SK-N-SH (cell line): Measurements from ENCODE around the gene SYT1. TPM values are rescaled to one million over a fixed set of nuclear protein-coding genes. Genes with fewer than 3 reads are reported as not detected.
A peak's percentile ranks its signal among the peaks of the same experiment; 100 is the strongest.

Source experiments
- CTCF ChIA-PET: fragments of 300-600, 350-600 bp; formaldehyde crosslinking; extraction: SDS; loops from one replicate; lab custom pipeline; 2021; lab: Yijun Ruan, JAX
- POLR2A ChIA-PET: fragments of 350-600 bp; sonication (Branson Sonifier 250); formaldehyde crosslinking; extraction: SDS; loops from one replicate; lab custom pipeline; 2020; ENCODE audit warnings: antibody characterized with exemption, inconsistent platforms; lab: Yijun Ruan, JAX
- DNase-seq: peaks from one replicate; pipeline ENCODE4 v3.0.0; 2012
- H2AFZ ChIP-seq: fragments of 200-600 bp; sonication (generic); 2 replicates; pipeline ENCODE4 v1.8.1; 2016; ENCODE audit warnings: antibody characterized with exemption, mild to moderate bottlenecking, low read depth
- H3F3A ChIP-seq: fragments of 200-600 bp; sonication (generic); replicated peaks from 2 replicates; pipeline ENCODE3; 2016; ENCODE audit warnings: antibody characterized with exemption, mild to moderate bottlenecking; ENCODE audit not compliant: insufficient read depth
- H3K27ac ChIP-seq, 2 experiments: fragments of 200-500 bp in 1 of 2; fragments of 200-600 bp in 1 of 2; sonication (Bioruptor generic) in 1 of 2; sonication (generic), shearing (Covaris generic) in 1 of 2; 2 replicates each; pipeline versions ENCODE4 v1.5.1 to v1.6.1; 2014 to 2016; ENCODE audit warnings: low read depth in 2 of 2, inconsistent platforms in 1 of 2, low read length in 1 of 2, mild to moderate bottlenecking in 1 of 2, mixed read lengths in 1 of 2
- H3K27me3 ChIP-seq: fragments of 200-600 bp; sonication (generic), shearing (Covaris generic); 2 replicates; pipeline ENCODE4 v1.6.1; 2016; ENCODE audit warnings: mixed run types; ENCODE audit not compliant: insufficient read depth
- H3K36me3 ChIP-seq, 2 experiments: fragments of 200-500 bp in 1 of 2; fragments of 200-600 bp in 1 of 2; sonication (Bioruptor generic) in 1 of 2; sonication (generic) in 1 of 2; replicated peaks in 1 of 2; 2 replicates each; pipeline versions ENCODE3 to v1.5.1; 2014 to 2016; ENCODE audit warnings: low read length in 1 of 2, mild to moderate bottlenecking in 1 of 2; ENCODE audit not compliant: insufficient read depth in 2 of 2, control insufficient read depth in 1 of 2
- H3K4me1 ChIP-seq, 2 experiments: fragments of 200-500 bp in 1 of 2; fragments of 200-600 bp in 1 of 2; sonication (Bioruptor generic) in 1 of 2; sonication (generic), shearing (Covaris generic) in 1 of 2; 2 replicates each; pipeline versions ENCODE4 v1.5.1 to v1.6.1; 2014 to 2016; ENCODE audit warnings: low read depth in 1 of 2, low read length in 1 of 2, mixed run types in 1 of 2; ENCODE audit not compliant: insufficient read depth in 2 of 2, control insufficient read depth in 1 of 2
- H3K4me2 ChIP-seq: fragments of 200-600 bp; sonication (generic), shearing (Covaris generic); 2 replicates; pipeline ENCODE4 v1.6.1; 2017; ENCODE audit warnings: mixed run types
- H3K4me3 ChIP-seq, 2 experiments: fragments of 200-500 bp in 1 of 2; fragments of 200-600 bp in 1 of 2; sonication (Bioruptor generic) in 1 of 2; sonication (generic), shearing (Covaris generic) in 1 of 2; 2 replicates each; pipeline versions ENCODE4 v1.5.1 to v1.8.1; 2014 to 2016; ENCODE audit warnings: low read depth in 2 of 2, inconsistent platforms in 1 of 2, low read length in 1 of 2, mild to moderate bottlenecking in 1 of 2, mixed read lengths in 1 of 2, moderate library complexity in 1 of 2
- H3K79me2 ChIP-seq: fragments of 200-600 bp; sonication (generic); 2 replicates; pipeline ENCODE4 v1.8.1; 2017; ENCODE audit warnings: mild to moderate bottlenecking; ENCODE audit not compliant: insufficient read depth
- H3K9ac ChIP-seq: fragments of 200-600 bp; sonication (generic); 2 replicates; pipeline ENCODE4 v1.6.1; 2017; ENCODE audit warnings: mixed run types
- H3K9me2 ChIP-seq: fragments of 200-600 bp; sonication (generic); 2 replicates; pipeline ENCODE4 v1.6.1; 2017; ENCODE audit warnings: mixed run types
- H3K9me3 ChIP-seq: fragments of 200-600 bp; sonication (generic); 2 replicates; pipeline ENCODE4 v1.6.1; 2017; ENCODE audit warnings: mixed run types, mild to moderate bottlenecking, moderate library complexity
- H4K20me1 ChIP-seq: fragments of 200-600 bp; sonication (generic); 2 replicates; pipeline ENCODE4 v1.6.1; 2017; ENCODE audit warnings: mild to moderate bottlenecking, mixed run types; ENCODE audit not compliant: insufficient read depth
- CHD2 ChIP-seq: fragments of 150-350 bp; IDR thresholded peaks from 2 replicates; pipeline ENCODE4 v1.6.1; 2018; ENCODE audit warnings: low read length; ENCODE audit not compliant: partially characterized antibody
- ELF1 ChIP-seq: IDR thresholded peaks from 2 replicates; pipeline ENCODE4 v1.4.0; 2012
- EP300 ChIP-seq, 2 experiments: IDR thresholded peaks; 2 replicates each; pipeline versions ENCODE4 v1.4.0 to v1.6.1; 2012; ENCODE audit warnings: borderline replicate concordance in 1 of 2, low read depth in 1 of 2, low read length in 1 of 2
- FOXM1 ChIP-seq: IDR thresholded peaks from 2 replicates; pipeline ENCODE4 v1.4.0; 2012; ENCODE audit warnings: low read depth, mild to moderate bottlenecking
- GABPA ChIP-seq: IDR thresholded peaks from 2 replicates; pipeline ENCODE4 v1.4.0; 2012; ENCODE audit warnings: low read depth, mild to moderate bottlenecking
- GATA2 ChIP-seq: sonication (generic); formaldehyde crosslinking; IDR thresholded peaks from 2 replicates; pipeline ENCODE4 v1.5.0; 2020; ENCODE audit warnings: mild to moderate bottlenecking, missing genetic modification reagents
- MEF2A ChIP-seq: IDR thresholded peaks from 2 replicates; pipeline ENCODE4 v1.4.0; 2012; ENCODE audit warnings: low read depth, borderline replicate concordance
- POLR2AphosphoS5 ChIP-seq: IDR thresholded peaks from 2 replicates; pipeline ENCODE4 v1.6.1; 2012; ENCODE audit warnings: low read depth, low read length
- RFX5 ChIP-seq: IDR thresholded peaks from 2 replicates; pipeline ENCODE4 v1.6.1; 2012; ENCODE audit warnings: mild to moderate bottlenecking, improper control_type of control experiment, low read length
- SMC3 ChIP-seq: IDR thresholded peaks from 2 replicates; pipeline ENCODE4 v1.6.1; 2012; ENCODE audit warnings: low read depth, low read length, improper control_type of control experiment
- TAF1 ChIP-seq: IDR thresholded peaks from 2 replicates; pipeline ENCODE4 v1.6.1; 2012; ENCODE audit warnings: low read depth, mild to moderate bottlenecking, low read length, moderate library complexity, borderline replicate concordance
- YY1 ChIP-seq: IDR thresholded peaks from 2 replicates; pipeline ENCODE4 v1.4.0; 2012; ENCODE audit warnings: low read depth, mild to moderate bottlenecking
- WGBS: methylation state at CpG from one replicate; pipeline ENCODE4 v1.1.6; 2017; ENCODE audit warnings: low lambda C conversion rate; 5-methylcytosine and 5-hydroxymethylcytosine counted together
- polyA plus RNA-seq, 3 experiments: library from polyadenylated mRNA; depleted of rRNA; stranded (reverse); fragments of >200 nt; gene quantifications; 2 replicates each; pipeline ENCODE4 v1.2.3, GENCODE V29; 2012
- TF ChIP-seq, protein P1 (sequence below): IDR thresholded peaks from 2 replicates; pipeline ENCODE4 v1.4.0; 2012; ENCODE audit warnings: low read depth
- TF ChIP-seq, protein P2 (sequence below): fragments of 150-350 bp; IDR thresholded peaks from 2 replicates; pipeline ENCODE4 v1.6.1; 2017; ENCODE audit warnings: antibody characterized with exemption, low read length, low read depth, borderline replicate concordance
- TF ChIP-seq, protein P3 (sequence below): IDR thresholded peaks from 2 replicates; pipeline ENCODE4 v1.4.0; 2012; ENCODE audit warnings: low read depth, borderline replicate concordance

SYT1 gene
- polyA plus RNA-seq, 1 of the 3 experiments (the other 2 are of a cell fraction), result 12.7 TPM

DNA sequence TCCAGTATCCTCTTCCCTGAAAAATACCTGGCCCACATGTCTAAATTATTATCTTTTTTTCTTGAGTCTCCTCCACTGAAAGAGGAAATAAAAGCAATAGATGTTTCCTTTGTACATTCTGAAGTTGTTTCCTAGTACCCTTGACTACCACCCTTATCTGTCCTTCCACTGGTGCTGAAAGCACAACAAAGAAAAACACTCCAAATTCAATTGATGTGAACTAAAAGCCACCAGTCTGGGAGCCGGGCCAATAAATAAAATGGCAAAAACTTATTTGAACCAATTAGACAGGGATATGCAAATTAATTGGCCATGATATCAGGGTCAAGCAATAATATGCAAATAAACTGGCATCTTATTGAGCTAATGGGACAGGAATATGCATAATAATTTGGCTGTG lies 495.7 kb downstream of the SYT1 start:
- H3K4me3 ChIP-seq, result no peak overlapping the region
- ChIA-PET CTCF (no interaction called here), POLR2A (no interaction called here)

DNA sequence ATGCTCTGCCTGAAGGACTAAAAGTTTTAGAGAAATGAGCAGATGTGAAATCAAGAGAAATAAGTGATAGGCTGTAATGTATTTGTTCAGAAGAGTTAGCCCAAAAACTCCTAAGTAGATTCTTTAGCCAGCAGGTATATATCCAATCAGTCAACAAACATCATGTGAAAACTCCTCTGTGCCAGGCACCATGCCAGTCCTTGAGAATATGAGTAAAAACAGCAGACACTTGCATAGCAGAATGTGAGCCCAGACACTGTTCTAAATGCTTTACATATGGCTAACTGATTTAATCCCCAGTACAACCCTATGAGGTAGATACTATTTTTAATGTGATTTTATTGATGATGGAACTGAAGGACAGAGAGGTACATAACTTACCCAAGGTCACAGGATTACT lies 496.4 kb downstream of the SYT1 start:
- ChIA-PET CTCF (interaction anchor here (0.6 to 0.8 kb wide), 2 partner anchors 11 to 246 kb away, joined by 3 to 4 read pairs; no protein-coding TSS in a partner anchor), POLR2A (no interaction called here)
- no peaks in the 10 kb centered on the region for H4K20me1 ChIP-seq
- H3K4me1 ChIP-seq, result peaks cover 0 to 4% of the 10 kb centered on the region in 2 experiments; a peak in 3 of 4 replicates
- H3K4me3 ChIP-seq, result no peak overlapping the region
- H3K79me2 ChIP-seq, result no peaks in the 10 kb centered on the region
- peaks cover 2 to 6% of the 10 kb centered on the region in 2 experiments for H3K36me3 ChIP-seq
- H3K27ac ChIP-seq, result peak overlapping the region in 1 of 2 experiments; percentile 16; a peak in 2 of 4 replicates
- no peak for DNase-seq
- H3K27me3 ChIP-seq, result no peaks in the 10 kb centered on the region
- TF ChIP-seq, protein P1, sequence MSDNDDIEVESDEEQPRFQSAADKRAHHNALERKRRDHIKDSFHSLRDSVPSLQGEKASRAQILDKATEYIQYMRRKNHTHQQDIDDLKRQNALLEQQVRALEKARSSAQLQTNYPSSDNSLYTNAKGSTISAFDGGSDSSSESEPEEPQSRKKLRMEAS, result no peak
- TF ChIP-seq MEF2A, result no peak
- TF ChIP-seq GABPA, result no peak
- no peak for TF ChIP-seq GATA2
- TF ChIP-seq ELF1, result no peak
- no peak for TF ChIP-seq RFX5
- no peak for TF ChIP-seq TAF1
- TF ChIP-seq POLR2AphosphoS5, result no peak
- no peak for TF ChIP-seq EP300 (IDR thresholded peaks at IDR 0.05; ENCODE audit: borderline replicate concordance in 1 of 2, low read depth in 1 of 2, low read length in 1 of 2)
- TF ChIP-seq CHD2, result no peak
- TF ChIP-seq FOXM1, result no peak
- TF ChIP-seq SMC3, result no peak
- TF ChIP-seq, protein P2, sequence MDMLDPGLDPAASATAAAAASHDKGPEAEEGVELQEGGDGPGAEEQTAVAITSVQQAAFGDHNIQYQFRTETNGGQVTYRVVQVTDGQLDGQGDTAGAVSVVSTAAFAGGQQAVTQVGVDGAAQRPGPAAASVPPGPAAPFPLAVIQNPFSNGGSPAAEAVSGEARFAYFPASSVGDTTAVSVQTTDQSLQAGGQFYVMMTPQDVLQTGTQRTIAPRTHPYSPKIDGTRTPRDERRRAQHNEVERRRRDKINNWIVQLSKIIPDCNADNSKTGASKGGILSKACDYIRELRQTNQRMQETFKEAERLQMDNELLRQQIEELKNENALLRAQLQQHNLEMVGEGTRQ, result no peak
- TF ChIP-seq YY1, result no peak
- no peak overlapping the region for H3K4me2 ChIP-seq
- H3K9me2 ChIP-seq, result no peaks in the 10 kb centered on the region
- H3K9me3 ChIP-seq, result no peaks in the 10 kb centered on the region
- peaks cover 4% of the 10 kb centered on the region for H3F3A ChIP-seq
- H2AFZ ChIP-seq, result no peak overlapping the region
- no peak overlapping the region for H3K9ac ChIP-seq

More for the DNA sequence above, 495.7 kb downstream of the SYT1 start:
- Histone ChIP-seq H4K20me1 (no peaks in the 10 kb centered on the region), H3K27ac (no peak overlapping the region), H3F3A (peaks cover 4% of the 10 kb centered on the region), H3K4me2 (no peak overlapping the region), H3K36me3 (peaks cover 6 to 12% of the 10 kb centered on the region in 2 experiments), H3K79me2 (no peaks in the 10 kb centered on the region), H3K9ac (no peak overlapping the region), H3K9me2 (no peaks in the 10 kb centered on the region), H3K4me1 (no peaks in the 10 kb centered on the region; a peak in 3 of 4 replicates), H3K27me3 (no peaks in the 10 kb centered on the region), H3K9me3 (no peaks in the 10 kb centered on the region), H2AFZ (no peak overlapping the region)
- DNase-seq, result peak; percentile 6
- no peak for TF ChIP-seq POLR2AphosphoS5
- TF ChIP-seq, protein P3, sequence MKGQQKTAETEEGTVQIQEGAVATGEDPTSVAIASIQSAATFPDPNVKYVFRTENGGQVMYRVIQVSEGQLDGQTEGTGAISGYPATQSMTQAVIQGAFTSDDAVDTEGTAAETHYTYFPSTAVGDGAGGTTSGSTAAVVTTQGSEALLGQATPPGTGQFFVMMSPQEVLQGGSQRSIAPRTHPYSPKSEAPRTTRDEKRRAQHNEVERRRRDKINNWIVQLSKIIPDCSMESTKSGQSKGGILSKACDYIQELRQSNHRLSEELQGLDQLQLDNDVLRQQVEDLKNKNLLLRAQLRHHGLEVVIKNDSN, result no peak
- 81% methylated on average over 1 of the region's 1 CpG for WGBS
